ENCODE data around the gene KCNMA1. TPM values are rescaled to one million over a fixed set of nuclear protein-coding genes. Genes with fewer than 3 reads are reported as not detected.

KCNMA1 gene
- total RNA-seq, 1 donor from 2014 or later: 5.4 TPM

DNA sequence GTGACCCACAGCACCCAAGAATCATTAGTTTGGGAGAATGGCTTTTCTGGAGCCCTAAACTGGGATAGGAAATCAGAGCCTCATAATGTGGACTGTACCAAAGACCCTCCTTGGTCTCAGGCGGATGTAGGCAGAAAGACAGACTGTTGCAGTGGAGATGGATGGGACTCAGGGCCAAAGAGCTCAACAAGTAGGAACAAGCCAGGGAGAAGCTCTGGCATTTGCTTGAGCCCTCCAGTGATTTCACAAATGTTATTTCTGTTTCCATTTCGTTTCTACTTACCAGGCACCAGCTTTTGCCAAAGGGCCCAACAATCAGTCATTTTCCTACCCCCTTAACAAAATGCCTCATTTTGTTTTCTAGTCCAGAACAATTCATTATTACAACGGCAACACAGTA, 762.7 kb downstream of the KCNMA1 start:
- ATAC-seq: no peak

DNA sequence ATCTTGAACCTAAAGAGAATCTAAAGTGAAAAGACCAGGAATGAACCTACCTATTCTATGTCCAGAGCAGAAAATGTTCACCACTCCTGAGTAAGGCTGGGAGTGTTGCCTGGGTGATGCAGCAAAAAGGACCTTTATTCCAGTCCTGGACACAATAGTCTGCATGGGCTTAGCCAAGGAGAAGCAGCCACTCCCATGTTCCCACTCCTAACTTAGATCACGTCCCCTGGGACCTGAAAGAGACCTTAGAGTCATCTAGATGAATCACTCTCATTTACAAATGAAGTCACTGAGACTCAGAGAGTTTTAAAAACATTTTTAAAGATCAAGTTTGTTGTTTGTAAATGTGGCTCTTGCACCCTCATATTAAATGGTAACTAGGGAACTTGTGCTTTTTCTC, 763.4 kb downstream of the KCNMA1 start:
- peak; percentile 60 for ATAC-seq

DNA sequence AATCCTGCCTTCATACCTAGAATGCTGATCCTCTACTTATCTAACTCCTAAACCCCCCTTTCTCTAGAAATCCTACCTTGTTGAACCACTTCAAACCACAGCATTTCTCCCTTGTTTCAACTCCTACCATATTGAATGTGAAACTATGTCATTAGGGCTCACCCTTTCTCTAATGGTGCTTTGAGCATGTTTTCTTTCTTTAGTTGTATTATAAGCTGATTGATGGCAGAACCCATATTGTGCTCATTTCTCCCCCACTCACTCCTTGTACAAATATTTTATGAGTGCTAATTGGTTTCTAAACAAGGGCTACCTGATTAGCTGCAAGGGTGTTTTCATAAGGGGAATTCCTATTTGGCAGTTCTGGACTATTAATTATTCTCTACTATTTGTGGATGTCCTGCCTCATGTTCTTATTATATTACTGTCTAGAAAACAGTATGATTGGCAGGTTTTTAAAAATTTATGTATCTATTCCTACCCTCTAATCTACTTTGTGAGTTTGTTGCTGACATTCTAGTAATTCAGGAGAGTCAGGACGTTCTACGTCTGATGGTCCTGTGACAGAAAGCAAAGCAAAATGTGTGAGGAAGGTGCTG, 765.8 kb downstream of the KCNMA1 start:
- ATAC-seq: no peak

DNA sequence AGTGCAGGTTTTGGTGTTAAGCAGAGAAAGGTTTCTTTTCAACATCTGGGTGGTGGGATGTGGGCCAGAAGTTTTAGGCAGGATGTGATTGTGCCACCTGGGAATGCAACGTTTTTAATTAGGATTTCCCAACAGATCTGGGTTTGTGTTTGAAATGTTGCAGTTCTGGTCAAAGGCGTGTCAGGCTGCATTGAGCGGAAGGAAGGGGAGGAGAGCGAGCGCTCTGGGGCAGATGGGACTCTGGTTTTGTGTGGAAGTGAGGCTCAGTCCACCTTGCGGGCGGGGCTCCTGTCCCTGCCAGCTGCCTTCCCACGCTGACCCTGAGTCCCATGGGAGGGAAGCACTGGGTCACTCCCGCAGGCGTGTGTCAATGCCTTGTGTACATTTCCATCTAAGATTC, 767.7 kb downstream of the KCNMA1 start:
- ATAC-seq: no peak

DNA sequence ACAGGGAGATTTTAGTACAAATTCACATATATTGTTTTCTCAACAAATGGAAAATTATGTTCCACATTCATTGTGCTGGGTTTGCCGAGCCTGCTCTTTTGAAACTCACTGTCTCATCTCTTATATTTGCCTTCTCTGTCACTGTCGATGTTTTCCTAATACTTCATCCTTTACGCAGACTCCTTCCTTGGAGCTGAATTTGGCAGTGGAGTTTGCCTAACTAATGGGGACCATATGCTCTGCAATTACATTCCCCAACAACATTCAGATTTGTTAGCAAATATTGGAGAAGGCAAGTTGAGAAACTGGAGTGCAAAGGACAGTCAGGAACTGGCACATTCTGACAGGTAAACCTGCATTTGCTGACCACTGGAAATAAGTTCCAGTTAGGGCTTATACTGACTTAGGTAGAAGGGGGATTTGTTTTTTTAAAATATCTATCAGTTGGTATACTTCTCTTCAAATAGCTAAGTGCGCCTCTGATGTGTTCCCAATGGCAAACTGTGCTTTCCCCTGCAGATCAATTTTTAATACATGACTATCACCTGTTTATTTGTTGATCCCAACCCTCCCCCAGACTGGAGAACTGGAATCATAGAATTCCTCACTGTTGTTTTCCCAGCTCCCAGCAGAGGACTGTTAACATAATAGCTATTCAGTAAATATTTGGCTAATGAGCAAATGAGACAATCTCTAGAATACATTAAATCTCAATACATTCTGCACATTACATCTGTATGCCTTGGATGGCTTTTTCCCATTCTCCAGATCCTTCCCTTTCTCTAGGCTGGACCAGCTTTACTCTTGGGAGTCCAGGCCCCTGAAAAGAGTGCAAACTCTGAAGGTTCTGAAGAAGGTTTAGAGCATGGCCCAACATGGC, 769.3 kb downstream of the KCNMA1 start:
- no peak for ATAC-seq

DNA sequence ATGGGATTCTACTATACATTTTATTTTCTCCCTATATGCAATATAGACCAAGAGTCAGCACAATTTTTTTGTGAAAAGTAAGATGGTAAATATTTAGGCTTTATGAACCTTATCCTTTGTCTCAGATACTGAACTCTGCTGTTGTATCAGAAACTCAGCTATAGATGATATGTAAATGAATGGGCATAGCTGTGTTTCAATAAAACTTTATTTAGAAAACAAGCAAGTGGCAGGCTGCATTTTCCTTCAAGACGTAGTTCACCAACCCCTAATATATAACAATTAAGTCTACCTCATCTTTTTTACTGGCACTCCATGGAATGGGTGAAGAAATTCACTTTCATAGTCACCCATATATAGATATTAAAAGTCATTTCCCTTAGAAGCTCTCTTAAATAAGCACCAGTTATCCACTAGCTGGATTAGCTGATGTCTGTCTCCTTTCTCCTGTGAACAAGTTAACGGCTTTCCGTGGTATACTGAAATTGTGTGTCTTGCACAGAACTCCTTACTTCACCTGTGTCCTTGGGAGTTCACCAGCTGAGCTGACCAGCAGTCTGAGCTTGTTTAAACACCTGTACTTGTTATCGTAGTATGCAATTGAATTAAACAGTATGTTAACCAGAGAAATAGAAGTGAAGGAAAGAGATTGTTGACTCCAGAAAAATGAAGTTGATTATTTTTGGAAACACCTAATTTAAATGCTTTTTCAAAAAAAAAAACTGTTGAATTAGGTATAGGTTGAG, 770.6 kb downstream of the KCNMA1 start:
- no peak for ATAC-seq

DNA sequence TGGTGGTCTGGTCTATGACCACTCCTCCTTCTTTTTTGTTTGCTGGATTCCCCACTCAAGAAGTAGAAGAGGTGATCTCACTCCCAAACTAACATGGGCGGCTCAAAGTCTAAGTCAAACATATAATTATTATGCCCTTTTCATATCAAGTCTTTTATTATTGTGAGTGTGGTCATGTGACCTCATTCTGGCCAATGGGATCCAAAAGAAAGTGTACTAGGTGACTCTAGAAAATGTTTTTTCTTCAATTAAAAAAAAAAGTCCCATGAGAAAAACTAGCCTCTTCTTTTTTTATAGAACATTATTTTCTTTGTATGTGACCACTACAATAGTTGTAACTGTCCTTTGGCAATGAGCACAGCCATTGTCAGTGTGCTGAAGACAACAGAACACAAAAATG, 772.7 kb downstream of the KCNMA1 start:
- no peak for ATAC-seq

DNA sequence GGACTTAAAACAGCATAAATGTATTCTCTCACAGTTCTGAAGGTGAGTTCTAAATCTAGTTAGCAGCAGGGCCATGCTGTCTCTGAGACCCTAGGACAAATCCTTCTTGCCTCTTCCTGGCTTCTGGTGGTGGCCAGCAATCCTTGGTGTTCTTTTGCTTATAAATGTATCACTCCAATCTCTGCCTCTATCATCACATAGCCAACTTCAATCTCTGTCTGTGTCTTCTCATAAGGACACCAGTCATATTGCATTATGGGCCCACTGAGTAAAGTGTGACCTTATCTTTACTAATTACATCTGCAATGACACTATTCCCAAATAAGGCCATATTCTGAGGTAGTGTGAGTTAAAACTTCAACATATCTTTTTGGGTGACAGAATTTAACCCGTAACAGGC, 778.9 kb downstream of the KCNMA1 start:
- no peak for ATAC-seq

DNA sequence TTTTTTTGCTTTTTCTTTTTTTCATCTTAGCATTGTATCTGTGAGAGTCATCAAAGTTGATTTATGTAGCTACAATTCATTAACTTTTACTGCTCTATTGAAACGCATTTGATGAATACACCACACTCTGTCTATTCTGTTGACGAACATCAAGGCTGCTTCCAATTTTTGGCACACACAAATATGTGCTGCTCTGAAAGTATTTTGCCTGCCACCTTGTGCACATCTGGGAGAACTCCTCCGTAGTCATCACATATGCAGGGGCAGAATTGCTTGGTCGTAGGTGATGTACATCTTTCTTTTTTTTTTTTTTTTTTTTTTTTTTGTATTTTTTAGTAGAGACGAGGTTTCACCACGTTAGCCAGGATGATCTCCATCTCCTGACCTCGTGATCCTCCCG, 796.8 kb downstream of the KCNMA1 start:
- ATAC-seq: no peak

DNA sequence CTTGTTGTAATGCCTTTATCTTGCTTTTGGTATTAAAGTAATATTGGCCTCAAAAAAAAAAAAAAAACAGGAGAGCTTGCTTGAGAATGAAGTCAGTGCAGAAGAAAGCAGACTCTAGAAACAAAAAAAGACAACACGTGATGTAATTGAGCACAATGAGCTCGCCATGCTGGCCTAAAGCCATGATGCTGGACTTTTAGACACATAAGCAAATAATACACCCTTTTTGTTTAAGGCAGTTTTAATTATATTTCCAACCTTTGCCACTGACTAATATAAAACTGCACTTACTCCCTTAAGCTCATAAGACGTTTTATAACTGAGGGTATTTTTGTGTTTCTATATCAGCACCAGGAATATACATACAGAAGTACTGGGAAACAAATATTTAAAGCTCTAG, 798.3 kb downstream of the KCNMA1 start:
- ATAC-seq: no peak

DNA sequence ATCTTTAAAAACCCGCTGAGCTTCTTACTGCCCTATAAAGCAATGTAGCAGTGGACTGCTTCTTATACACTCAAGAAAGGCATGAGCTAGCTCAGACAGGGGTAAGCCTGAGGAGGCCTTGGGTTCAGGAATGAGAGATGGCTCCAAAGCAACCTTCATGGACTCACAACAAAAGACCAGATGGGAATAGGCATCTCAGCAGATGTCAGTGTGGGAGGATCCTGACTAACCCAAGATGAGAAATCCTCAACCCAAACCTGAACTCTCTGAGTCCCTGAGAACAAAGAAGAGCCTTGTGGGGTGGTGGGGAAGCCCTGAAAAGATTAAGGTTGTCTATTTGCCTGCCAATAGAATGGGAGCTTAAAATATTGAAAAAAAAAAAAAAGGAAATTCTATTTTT, 807.4 kb downstream of the KCNMA1 start:
- no peak for ATAC-seq

DNA sequence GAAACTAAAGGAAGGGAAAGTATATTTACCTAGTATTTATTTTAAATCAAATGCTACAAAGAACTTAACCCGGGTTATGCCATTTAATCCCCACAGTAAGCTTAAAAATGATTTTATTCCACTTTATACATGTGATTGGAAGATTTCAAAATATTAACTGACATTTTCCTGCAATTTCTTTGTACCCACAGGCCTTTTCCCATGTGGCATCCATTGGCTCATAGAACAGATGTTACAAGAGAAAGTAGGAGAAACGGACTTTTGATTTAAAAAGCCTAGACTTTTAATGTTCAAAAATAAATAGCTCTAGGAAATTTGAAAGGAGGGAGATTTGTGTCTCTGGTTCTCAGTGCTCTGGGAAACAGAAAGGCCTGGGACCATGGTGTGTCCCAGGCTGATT, 807.9 kb downstream of the KCNMA1 start:
- no peak for ATAC-seq
